Endothelial cell of umbilical vein (primary cell): ENCODE measurements around the gene HAVCR2. TPM values are rescaled to one million over a fixed set of nuclear protein-coding genes. Genes with fewer than 3 reads are reported as not detected.

ENCODE experiments used
- BruUV-seq: library from RNA; stranded (reverse); fragments of 400-500 nt; replicated peaks from 2 replicates; lab custom pipeline; 2021; lab: Mats Ljungman, UMichigan
- CTCF ChIA-PET: fragments of 300-600, 350-600 bp; sonication (Branson Sonifier 250); formaldehyde crosslinking; loops from one replicate; lab custom pipeline; 2021; ENCODE audit warnings: antibody characterized with exemption, inconsistent platforms; lab: Charles Lee
- POLR2A ChIA-PET: fragments of 300-600, 350-600 bp; sonication (Branson Sonifier 250); formaldehyde crosslinking; loops from one replicate; lab custom pipeline; 2021; ENCODE audit warnings: antibody characterized with exemption, inconsistent platforms; lab: Charles Lee
- DNase-seq: peaks from one replicate; pipeline ENCODE4 v3.0.0-alpha.2; 2011; ENCODE audit warnings: low read depth, low spot score
- FAIRE-seq: peaks from 2 replicates; lab custom pipeline; 2011; peaks lifted over from hg19 to GRCh38; lab: Jason Lieb, UNC
- H2AFZ ChIP-seq: 2 replicates; pipeline ENCODE4 v1.6.0; 2012; ENCODE audit warnings: low read depth, low read length, control low read depth, inconsistent platforms
- H3K27ac ChIP-seq: 2 replicates; pipeline ENCODE4 v1.5.1; 2011; ENCODE audit warnings: low read depth, mild to moderate bottlenecking, control low read depth, low read length, moderate library complexity; ENCODE audit not compliant: insufficient read depth
- H3K27me3 ChIP-seq, 2 experiments: 2 replicates each; pipeline versions ENCODE4 v1.6.0 to v1.6.1; 2011; ENCODE audit warnings: low read length in 2 of 2, mixed read lengths in 1 of 2; ENCODE audit not compliant: control insufficient read depth in 2 of 2, insufficient read depth in 2 of 2
- H3K36me3 ChIP-seq, 2 experiments: 2 replicates in 1 of 2; 3 replicates in 1 of 2; pipeline ENCODE4 v1.5.1; 2011; ENCODE audit warnings: low read length in 2 of 2, mild to moderate bottlenecking in 1 of 2, moderate library complexity in 1 of 2; ENCODE audit not compliant: control insufficient read depth in 2 of 2, insufficient read depth in 2 of 2; ENCODE audit errors: extremely low read depth in 1 of 2
- H3K4me1 ChIP-seq: 3 replicates; pipeline ENCODE4 v1.5.1; 2011; ENCODE audit warnings: mild to moderate bottlenecking, low read length; ENCODE audit not compliant: control insufficient read depth, insufficient read depth; ENCODE audit errors: extremely low read depth
- H3K4me2 ChIP-seq: 2 replicates; pipeline ENCODE4 v1.6.1; 2011; ENCODE audit warnings: low read length, control low read depth, mixed read lengths; ENCODE audit not compliant: insufficient read depth
- H3K4me3 ChIP-seq, 3 experiments: fragments of 200-600 bp in 1 of 3; sonication (generic), shearing (Covaris generic) in 1 of 3; replicated peaks in 1 of 3; 2 replicates each; pipeline ENCODE4 v1.5.1; 2011 to 2016; ENCODE audit warnings: control low read depth in 3 of 3, low read length in 3 of 3, mild to moderate bottlenecking in 2 of 3, inconsistent platforms in 1 of 3, low read depth in 1 of 3, moderate library complexity in 1 of 3; ENCODE audit not compliant: insufficient read depth in 1 of 3
- H3K79me2 ChIP-seq: 2 replicates; pipeline ENCODE4 v1.6.0; 2012; ENCODE audit warnings: low read length, inconsistent platforms; ENCODE audit not compliant: control insufficient read depth, insufficient read depth
- H3K9ac ChIP-seq: replicated peaks from 2 replicates; pipeline ENCODE3; 2011; ENCODE audit warnings: low read length, control low read depth; ENCODE audit not compliant: insufficient read depth; ENCODE audit errors: extremely low read depth
- H3K9me1 ChIP-seq: replicated peaks from 3 replicates; pipeline ENCODE4 v1.6.0; 2011; ENCODE audit warnings: mild to moderate bottlenecking, low read length; ENCODE audit not compliant: control insufficient read depth, insufficient read depth; ENCODE audit errors: extremely low read depth
- H3K9me3 ChIP-seq: replicated peaks from 2 replicates; pipeline ENCODE4 v1.5.1; 2012; ENCODE audit warnings: low read length, inconsistent platforms; ENCODE audit not compliant: control insufficient read depth, insufficient read depth
- H4K20me1 ChIP-seq: replicated peaks from 2 replicates; pipeline ENCODE3; 2011; ENCODE audit warnings: mild to moderate bottlenecking, low read length; ENCODE audit not compliant: control insufficient read depth, insufficient read depth; ENCODE audit errors: extremely low read depth
- CTCF ChIP-seq, 2 donors: IDR thresholded peaks; 1 replicate in 1 of 2; 2 replicates in 1 of 2; pipeline ENCODE4 v1.5.1; 2011; ENCODE audit warnings: low read length in 2 of 2, mild to moderate bottlenecking in 2 of 2, moderate library complexity in 2 of 2, control low read depth in 1 of 2, inconsistent platforms in 1 of 2, low read depth in 1 of 2; ENCODE audit not compliant: insufficient read depth in 1 of 2; ENCODE audit errors: extremely low read depth in 1 of 2
- FOS ChIP-seq: IDR thresholded peaks from 2 replicates; pipeline ENCODE4 v1.6.1; 2011; ENCODE audit warnings: mild to moderate bottlenecking, low read length, moderate library complexity, borderline replicate concordance; ENCODE audit not compliant: insufficient read depth
- GATA2 ChIP-seq: IDR thresholded peaks from 2 replicates; pipeline ENCODE4 v1.7.0; 2011; ENCODE audit warnings: low read depth, mild to moderate bottlenecking, moderate library complexity, mixed read lengths, low read length; ENCODE audit not compliant: insufficient read length, insufficient read depth
- JUN ChIP-seq: IDR thresholded peaks from 2 replicates; pipeline ENCODE4 v1.6.1; 2011; ENCODE audit warnings: borderline replicate concordance, low read depth; ENCODE audit not compliant: insufficient read length, insufficient read depth
- MAX ChIP-seq: IDR thresholded peaks from 2 replicates; pipeline ENCODE4 v1.6.1; 2011; ENCODE audit not compliant: insufficient read depth, insufficient read length
- MYC ChIP-seq: IDR thresholded peaks from one replicate; pipeline ENCODE4 v1.6.1; 2011; ENCODE audit warnings: mild to moderate bottlenecking, low read depth, low read length
- POLR2A ChIP-seq: IDR thresholded peaks from 2 replicates; pipeline ENCODE4 v1.6.1; 2012; ENCODE audit warnings: low read depth, mild to moderate bottlenecking, control low read depth, low read length
- POLR2AphosphoS5 ChIP-seq: IDR thresholded peaks from 2 replicates; pipeline ENCODE4 v1.6.1; 2012; ENCODE audit warnings: low read depth, mild to moderate bottlenecking, control low read depth, low read length, moderate library complexity; ENCODE audit not compliant: insufficient read depth
- dilution Hi-C: fragments of 300-500 bp; cut with MboI; formaldehyde crosslinking; loops from one replicate; pipeline ENCODE4 v1.15.0; 2019; ENCODE audit warnings: low sequenced_read_pairs; ENCODE audit not compliant: extremely low pct_ligation_motif_present
- intact Hi-C: fragments of 100-400 bp; cut with micrococcal nuclease; formaldehyde crosslinking; loops from one replicate; pipeline ENCODE4 v1.10.0; 2022
- polyA plus RNA-seq, 4 experiments: library from polyadenylated mRNA; depleted of rRNA in 3 of 4; stranded (reverse) in 3 of 4; unstranded in 1 of 4; fragments of >200 nt; gene quantifications; 2 replicates each; pipeline versions ENCODE4 v1.2.1 to v1.2.3, GENCODE V29; 2011 to 2012; ENCODE audit warnings: missing spikeins in 1 of 4
- total RNA-seq: library from RNA; stranded (reverse); gene quantifications from 2 replicates; pipeline ENCODE4 v1.2.3, GENCODE V29; 2021

Gene HAVCR2
- total and polyA plus RNA-seq, 2 donors (not counting 3 experiments of a cell fraction or from before 2014, with no cell fraction given), result not detected

DNA sequence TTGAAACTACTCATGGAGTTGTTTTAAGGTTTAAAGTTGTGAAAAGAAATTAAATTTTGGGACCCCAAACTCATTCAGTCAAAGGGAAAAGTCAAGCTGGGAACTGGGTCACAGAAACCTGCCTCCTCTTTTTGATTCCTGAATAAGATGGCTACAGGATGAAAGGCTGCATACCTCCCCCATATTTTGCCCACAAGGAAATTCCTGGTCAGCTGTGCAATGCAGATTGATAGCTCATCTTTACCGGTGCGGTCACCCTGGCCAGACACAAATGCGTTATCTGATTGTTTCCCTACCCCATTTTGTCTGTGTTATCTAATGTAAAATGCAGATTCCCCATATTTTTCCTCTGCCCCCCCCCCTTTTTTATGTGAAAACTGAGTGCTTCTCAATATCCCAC lies 1.3 kb downstream of the HAVCR2 start:
- H3K4me3 ChIP-seq, result no peak overlapping the region
- DNase-seq (no peak), FAIRE-seq (no peak)
- no TSS peak for BruUV-seq
- no peak overlapping the region for H3K27ac ChIP-seq
- no peak overlapping the region for H3K9ac ChIP-seq
- H3K79me2 ChIP-seq, result no peaks in the 10 kb centered on the region
- no peak overlapping the region for H2AFZ ChIP-seq
- H3K4me2 ChIP-seq, result no peak overlapping the region
- H3K27me3 ChIP-seq, result no peaks in the 10 kb centered on the region
- H3K36me3 ChIP-seq, result no peaks in the 10 kb centered on the region
- CTCF ChIA-PET, result no interaction called here
- POLR2A ChIA-PET, result no interaction called here
- no peaks in the 10 kb centered on the region for H3K4me1 ChIP-seq
- TF ChIP-seq CTCF (IDR thresholded peaks at IDR 0.05; ENCODE audit: extremely low read depth in 1 of 2, insufficient read depth in 1 of 2, low read depth in 1 of 2, low read length in 2 of 2) (no peak), MAX (no peak), POLR2AphosphoS5 (no peak), JUN (no peak), MYC (no peak), POLR2A (no peak), GATA2 (no peak), FOS (no peak)
- H3K9me3 ChIP-seq, result peaks cover 1% of the 10 kb centered on the region
- H3K9me1 ChIP-seq, result no peaks in the 10 kb centered on the region
- intact Hi-C loops, result no loop called here
- dilution Hi-C loops, result no loop called here
- H4K20me1 ChIP-seq, result no peaks in the 10 kb centered on the region
